ENCODE results near the gene C17orf100.

DNA sequence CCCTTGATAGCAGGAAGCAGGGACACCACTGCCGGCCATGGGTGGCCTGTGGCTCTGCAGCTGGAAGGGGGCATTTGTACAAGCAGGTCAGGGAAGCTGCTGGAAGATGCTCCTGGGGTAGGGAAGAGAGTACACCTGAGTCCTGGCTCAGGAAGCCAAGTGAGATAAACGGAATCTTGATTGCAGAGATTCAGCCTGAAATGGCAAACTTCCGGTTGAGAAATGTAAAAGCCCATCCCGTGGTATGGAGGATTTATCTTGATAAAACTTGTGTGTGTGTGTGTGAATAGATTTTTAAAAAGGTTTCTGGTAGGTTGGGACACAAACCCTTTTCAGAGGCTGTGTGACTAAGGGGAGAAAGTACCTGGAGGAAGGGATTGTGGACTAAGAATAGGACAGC, 29.6 kb downstream of the C17orf100 start:
- TF ChIP-seq, protein P1, sequence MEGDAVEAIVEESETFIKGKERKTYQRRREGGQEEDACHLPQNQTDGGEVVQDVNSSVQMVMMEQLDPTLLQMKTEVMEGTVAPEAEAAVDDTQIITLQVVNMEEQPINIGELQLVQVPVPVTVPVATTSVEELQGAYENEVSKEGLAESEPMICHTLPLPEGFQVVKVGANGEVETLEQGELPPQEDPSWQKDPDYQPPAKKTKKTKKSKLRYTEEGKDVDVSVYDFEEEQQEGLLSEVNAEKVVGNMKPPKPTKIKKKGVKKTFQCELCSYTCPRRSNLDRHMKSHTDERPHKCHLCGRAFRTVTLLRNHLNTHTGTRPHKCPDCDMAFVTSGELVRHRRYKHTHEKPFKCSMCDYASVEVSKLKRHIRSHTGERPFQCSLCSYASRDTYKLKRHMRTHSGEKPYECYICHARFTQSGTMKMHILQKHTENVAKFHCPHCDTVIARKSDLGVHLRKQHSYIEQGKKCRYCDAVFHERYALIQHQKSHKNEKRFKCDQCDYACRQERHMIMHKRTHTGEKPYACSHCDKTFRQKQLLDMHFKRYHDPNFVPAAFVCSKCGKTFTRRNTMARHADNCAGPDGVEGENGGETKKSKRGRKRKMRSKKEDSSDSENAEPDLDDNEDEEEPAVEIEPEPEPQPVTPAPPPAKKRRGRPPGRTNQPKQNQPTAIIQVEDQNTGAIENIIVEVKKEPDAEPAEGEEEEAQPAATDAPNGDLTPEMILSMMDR (conservative IDR thresholded peaks at IDR 0.05; ENCODE audit: low read length), result no peak
- no peak for TF ChIP-seq EZH2phosphoT487 (IDR thresholded peaks at IDR 0.05; ENCODE audit: borderline replicate concordance)
